ENCODE measurements around the gene GFI1B. TPM values are rescaled to one million over a fixed set of nuclear protein-coding genes. Genes with fewer than 3 reads are reported as not detected.

GFI1B gene
- total RNA-seq, 1 experiment from 2014 or later, result 0.77 TPM

GRCh38 chr9:132944294-132945185 lies 34.0 kb upstream of the GFI1B start, which contains the start of gene TSC1 (continued):
- TF ChIP-seq, protein P1, sequence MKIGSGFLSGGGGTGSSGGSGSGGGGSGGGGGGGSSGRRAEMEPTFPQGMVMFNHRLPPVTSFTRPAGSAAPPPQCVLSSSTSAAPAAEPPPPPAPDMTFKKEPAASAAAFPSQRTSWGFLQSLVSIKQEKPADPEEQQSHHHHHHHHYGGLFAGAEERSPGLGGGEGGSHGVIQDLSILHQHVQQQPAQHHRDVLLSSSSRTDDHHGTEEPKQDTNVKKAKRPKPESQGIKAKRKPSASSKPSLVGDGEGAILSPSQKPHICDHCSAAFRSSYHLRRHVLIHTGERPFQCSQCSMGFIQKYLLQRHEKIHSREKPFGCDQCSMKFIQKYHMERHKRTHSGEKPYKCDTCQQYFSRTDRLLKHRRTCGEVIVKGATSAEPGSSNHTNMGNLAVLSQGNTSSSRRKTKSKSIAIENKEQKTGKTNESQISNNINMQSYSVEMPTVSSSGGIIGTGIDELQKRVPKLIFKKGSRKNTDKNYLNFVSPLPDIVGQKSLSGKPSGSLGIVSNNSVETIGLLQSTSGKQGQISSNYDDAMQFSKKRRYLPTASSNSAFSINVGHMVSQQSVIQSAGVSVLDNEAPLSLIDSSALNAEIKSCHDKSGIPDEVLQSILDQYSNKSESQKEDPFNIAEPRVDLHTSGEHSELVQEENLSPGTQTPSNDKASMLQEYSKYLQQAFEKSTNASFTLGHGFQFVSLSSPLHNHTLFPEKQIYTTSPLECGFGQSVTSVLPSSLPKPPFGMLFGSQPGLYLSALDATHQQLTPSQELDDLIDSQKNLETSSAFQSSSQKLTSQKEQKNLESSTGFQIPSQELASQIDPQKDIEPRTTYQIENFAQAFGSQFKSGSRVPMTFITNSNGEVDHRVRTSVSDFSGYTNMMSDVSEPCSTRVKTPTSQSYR (CRISPR knock-in tag; IDR thresholded peaks at IDR 0.05), result 0 out of 2 replicates have a peak, but pooled peaks have one; percentile 9
- TF ChIP-seq FOXK1 (CRISPR knock-in tag; IDR thresholded peaks at IDR 0.05), result peak; percentile 82; the same call in 1 of the 2 replicates
- no peak for TF ChIP-seq CREB1 (CRISPR knock-in tag; IDR thresholded peaks at IDR 0.05)
- no peak for TF ChIP-seq SMAD3 (CRISPR knock-in tag; IDR thresholded peaks at IDR 0.05; ENCODE audit: borderline replicate concordance)
- TF ChIP-seq, protein P2, sequence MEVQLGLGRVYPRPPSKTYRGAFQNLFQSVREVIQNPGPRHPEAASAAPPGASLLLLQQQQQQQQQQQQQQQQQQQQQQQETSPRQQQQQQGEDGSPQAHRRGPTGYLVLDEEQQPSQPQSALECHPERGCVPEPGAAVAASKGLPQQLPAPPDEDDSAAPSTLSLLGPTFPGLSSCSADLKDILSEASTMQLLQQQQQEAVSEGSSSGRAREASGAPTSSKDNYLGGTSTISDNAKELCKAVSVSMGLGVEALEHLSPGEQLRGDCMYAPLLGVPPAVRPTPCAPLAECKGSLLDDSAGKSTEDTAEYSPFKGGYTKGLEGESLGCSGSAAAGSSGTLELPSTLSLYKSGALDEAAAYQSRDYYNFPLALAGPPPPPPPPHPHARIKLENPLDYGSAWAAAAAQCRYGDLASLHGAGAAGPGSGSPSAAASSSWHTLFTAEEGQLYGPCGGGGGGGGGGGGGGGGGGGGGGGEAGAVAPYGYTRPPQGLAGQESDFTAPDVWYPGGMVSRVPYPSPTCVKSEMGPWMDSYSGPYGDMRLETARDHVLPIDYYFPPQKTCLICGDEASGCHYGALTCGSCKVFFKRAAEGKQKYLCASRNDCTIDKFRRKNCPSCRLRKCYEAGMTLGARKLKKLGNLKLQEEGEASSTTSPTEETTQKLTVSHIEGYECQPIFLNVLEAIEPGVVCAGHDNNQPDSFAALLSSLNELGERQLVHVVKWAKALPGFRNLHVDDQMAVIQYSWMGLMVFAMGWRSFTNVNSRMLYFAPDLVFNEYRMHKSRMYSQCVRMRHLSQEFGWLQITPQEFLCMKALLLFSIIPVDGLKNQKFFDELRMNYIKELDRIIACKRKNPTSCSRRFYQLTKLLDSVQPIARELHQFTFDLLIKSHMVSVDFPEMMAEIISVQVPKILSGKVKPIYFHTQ (CRISPR knock-in tag; IDR thresholded peaks at IDR 0.05), result peak; percentile 52; the same call in 1 of the 2 replicates
- no peak for TF ChIP-seq JUN (CRISPR knock-in tag; IDR thresholded peaks at IDR 0.05)
- TF ChIP-seq, protein P3, sequence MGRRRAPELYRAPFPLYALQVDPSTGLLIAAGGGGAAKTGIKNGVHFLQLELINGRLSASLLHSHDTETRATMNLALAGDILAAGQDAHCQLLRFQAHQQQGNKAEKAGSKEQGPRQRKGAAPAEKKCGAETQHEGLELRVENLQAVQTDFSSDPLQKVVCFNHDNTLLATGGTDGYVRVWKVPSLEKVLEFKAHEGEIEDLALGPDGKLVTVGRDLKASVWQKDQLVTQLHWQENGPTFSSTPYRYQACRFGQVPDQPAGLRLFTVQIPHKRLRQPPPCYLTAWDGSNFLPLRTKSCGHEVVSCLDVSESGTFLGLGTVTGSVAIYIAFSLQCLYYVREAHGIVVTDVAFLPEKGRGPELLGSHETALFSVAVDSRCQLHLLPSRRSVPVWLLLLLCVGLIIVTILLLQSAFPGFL (CRISPR knock-in tag; IDR thresholded peaks at IDR 0.05; ENCODE audit: borderline replicate concordance), result no peak
- TF ChIP-seq OVOL2 (CRISPR knock-in tag; IDR thresholded peaks at IDR 0.05; ENCODE audit: borderline replicate concordance), result no peak
- TF ChIP-seq, protein P4, sequence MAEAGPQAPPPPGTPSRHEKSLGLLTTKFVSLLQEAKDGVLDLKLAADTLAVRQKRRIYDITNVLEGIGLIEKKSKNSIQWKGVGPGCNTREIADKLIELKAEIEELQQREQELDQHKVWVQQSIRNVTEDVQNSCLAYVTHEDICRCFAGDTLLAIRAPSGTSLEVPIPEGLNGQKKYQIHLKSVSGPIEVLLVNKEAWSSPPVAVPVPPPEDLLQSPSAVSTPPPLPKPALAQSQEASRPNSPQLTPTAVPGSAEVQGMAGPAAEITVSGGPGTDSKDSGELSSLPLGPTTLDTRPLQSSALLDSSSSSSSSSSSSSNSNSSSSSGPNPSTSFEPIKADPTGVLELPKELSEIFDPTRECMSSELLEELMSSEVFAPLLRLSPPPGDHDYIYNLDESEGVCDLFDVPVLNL (CRISPR knock-in tag; IDR thresholded peaks at IDR 0.05; ENCODE audit: borderline replicate concordance, low read depth), result peak; percentile 6; the same call in 1 of the 2 replicates
- no peak for TF ChIP-seq SMAD4 (CRISPR knock-in tag; IDR thresholded peaks at IDR 0.05)
- TF ChIP-seq, protein P5, sequence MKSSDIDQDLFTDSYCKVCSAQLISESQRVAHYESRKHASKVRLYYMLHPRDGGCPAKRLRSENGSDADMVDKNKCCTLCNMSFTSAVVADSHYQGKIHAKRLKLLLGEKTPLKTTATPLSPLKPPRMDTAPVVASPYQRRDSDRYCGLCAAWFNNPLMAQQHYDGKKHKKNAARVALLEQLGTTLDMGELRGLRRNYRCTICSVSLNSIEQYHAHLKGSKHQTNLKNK (CRISPR knock-in tag; IDR thresholded peaks at IDR 0.05), result peak; percentile 85; the same call in 1 of the 2 replicates
- TF ChIP-seq FOXP4 (CRISPR knock-in tag; IDR thresholded peaks at IDR 0.05), result peak; percentile 76; the same call in 1 of the 2 replicates
- peak; percentile 92 for TF ChIP-seq USF2 (CRISPR knock-in tag; IDR thresholded peaks at IDR 0.05)
- peak; percentile 32; the same call in 1 of the 2 replicates for TF ChIP-seq HMGA2 (CRISPR knock-in tag; IDR thresholded peaks at IDR 0.05)
- no peak for TF ChIP-seq TCF7 (CRISPR knock-in tag; IDR thresholded peaks at IDR 0.05; ENCODE audit: low read depth)
- no peak for TF ChIP-seq ZNF138 (CRISPR knock-in tag; conservative IDR thresholded peaks at IDR 0.05)
- no peak for TF ChIP-seq ZNF121 (CRISPR knock-in tag; IDR thresholded peaks at IDR 0.05)
- no peak for TF ChIP-seq ZNF671 (CRISPR knock-in tag; IDR thresholded peaks at IDR 0.05)
- TF ChIP-seq ZNF317 (CRISPR knock-in tag; IDR thresholded peaks at IDR 0.05; ENCODE audit: borderline replicate concordance, low read depth), result no peak
- 0 out of 2 replicates have a peak, but pooled peaks have one; percentile 61 for TF ChIP-seq ETV6 (CRISPR knock-in tag; IDR thresholded peaks at IDR 0.05)
- TF ChIP-seq, protein P6, sequence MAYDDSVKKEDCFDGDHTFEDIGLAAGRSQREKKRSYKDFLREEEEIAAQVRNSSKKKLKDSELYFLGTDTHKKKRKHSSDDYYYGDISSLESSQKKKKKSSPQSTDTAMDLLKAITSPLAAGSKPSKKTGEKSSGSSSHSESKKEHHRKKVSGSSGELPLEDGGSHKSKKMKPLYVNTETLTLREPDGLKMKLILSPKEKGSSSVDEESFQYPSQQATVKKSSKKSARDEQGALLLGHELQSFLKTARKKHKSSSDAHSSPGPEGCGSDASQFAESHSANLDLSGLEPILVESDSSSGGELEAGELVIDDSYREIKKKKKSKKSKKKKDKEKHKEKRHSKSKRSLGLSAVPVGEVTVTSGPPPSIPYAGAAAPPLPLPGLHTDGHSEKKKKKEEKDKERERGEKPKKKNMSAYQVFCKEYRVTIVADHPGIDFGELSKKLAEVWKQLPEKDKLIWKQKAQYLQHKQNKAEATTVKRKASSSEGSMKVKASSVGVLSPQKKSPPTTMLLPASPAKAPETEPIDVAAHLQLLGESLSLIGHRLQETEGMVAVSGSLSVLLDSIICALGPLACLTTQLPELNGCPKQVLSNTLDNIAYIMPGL (CRISPR knock-in tag; IDR thresholded peaks at IDR 0.05), result peak; percentile 38; the same call in 1 of the 2 replicates
- 0 out of 2 replicates have a peak, but pooled peaks have one; percentile 58 for TF ChIP-seq IRF1 (CRISPR knock-in tag; IDR thresholded peaks at IDR 0.05)
- TF ChIP-seq GABPB1 (CRISPR knock-in tag; IDR thresholded peaks at IDR 0.05), result peak; percentile 40; the same call in 1 of the 2 replicates

All from WTC11 (cell line).